HEK293 (cell line): ENCODE results near the gene CCDC61.

Experiments
- ZNF133 ChIP-seq: fragments of 450-650 bp; formaldehyde crosslinking; IDR thresholded peaks from 2 replicates; pipeline ENCODE4 v1.5.1; 2016; ENCODE audit warnings: missing biosample characterization, missing genetic modification characterization
- ZNF24 ChIP-seq: fragments of 450-650 bp; formaldehyde crosslinking; IDR thresholded peaks from 2 replicates; pipeline ENCODE4 v1.5.1; 2016; ENCODE audit warnings: missing biosample characterization, missing genetic modification characterization
- TF ChIP-seq, protein P1 (sequence below): fragments of 450-650 bp; formaldehyde crosslinking; IDR thresholded peaks from 2 replicates; pipeline ENCODE4 v1.5.1; 2017; ENCODE audit warnings: missing biosample characterization, missing genetic modification characterization

DNA sequence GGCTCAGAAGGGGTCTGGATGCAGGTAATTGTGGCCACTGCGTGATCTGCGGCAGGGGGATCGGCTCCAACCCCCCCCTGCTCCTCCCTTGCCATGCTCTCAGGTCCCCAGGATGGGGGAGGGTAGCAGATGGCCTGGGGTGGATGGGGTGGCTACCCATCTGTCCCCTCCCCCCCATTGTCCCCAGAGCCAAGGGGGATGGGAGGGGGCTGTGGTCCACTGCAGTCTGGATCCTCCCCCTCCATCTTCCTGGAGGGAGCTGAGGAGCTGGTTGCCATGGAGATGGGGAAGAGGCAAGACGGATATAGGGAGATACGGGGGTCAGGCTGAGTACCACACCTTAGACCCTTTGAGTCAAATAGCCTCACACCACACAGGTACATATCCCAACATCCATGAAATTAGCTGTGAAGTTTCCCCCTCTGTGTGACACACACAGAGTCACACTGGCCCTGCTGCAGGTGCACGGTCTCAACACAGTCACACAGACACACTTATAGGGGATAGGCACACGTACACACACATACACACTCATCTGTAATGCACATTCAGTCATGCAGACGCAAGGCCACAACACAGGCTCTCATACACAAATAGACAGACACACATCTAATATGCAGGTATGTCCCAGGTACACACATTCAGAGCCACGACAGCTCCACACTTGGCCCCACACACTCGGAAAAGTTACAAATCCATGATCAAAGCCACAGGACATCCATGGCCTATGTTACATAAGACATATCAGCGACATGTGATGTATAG is 19.8 kb upstream of the CCDC61 start:
- TF ChIP-seq ZNF133 (tag by site-specific recombination): no peak
- TF ChIP-seq, protein P1, sequence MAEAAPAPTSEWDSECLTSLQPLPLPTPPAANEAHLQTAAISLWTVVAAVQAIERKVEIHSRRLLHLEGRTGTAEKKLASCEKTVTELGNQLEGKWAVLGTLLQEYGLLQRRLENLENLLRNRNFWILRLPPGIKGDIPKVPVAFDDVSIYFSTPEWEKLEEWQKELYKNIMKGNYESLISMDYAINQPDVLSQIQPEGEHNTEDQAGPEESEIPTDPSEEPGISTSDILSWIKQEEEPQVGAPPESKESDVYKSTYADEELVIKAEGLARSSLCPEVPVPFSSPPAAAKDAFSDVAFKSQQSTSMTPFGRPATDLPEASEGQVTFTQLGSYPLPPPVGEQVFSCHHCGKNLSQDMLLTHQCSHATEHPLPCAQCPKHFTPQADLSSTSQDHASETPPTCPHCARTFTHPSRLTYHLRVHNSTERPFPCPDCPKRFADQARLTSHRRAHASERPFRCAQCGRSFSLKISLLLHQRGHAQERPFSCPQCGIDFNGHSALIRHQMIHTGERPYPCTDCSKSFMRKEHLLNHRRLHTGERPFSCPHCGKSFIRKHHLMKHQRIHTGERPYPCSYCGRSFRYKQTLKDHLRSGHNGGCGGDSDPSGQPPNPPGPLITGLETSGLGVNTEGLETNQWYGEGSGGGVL (tag by site-specific recombination): peak; percentile 17; the same call in 1 of the 2 replicates
- TF ChIP-seq ZNF24 (tag by site-specific recombination): no peak
